ENCODE measurements around the gene RUNX3.

Gene RUNX3

DNA sequence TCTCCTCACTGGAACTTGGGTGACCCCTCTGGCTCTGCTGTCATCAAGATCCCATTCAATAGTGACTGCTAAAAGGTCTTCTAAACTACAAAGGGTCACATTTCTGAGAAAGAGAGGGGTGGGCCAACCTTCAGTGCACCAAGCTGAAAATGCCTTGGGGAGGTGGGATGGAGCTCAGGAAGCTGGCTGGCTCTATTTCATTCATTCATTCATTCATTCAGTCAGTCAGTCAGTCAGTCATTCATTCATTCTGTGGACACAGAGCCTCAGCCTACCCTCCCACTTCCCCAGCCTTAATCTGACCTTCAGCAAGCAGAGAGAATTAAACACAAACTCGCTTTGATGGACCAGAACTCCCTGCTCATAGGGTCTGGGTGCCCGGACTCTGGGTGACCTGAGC lies 11.7 kb downstream of the RUNX3 start:
- no peaks in the 10 kb centered on the region for H3K9me3 ChIP-seq
- H3K27ac ChIP-seq, result no peak overlapping the region
- H3K36me3 ChIP-seq, result peaks cover 0 to 10% (median 0%) of the 10 kb centered on the region in 3 donors
- no peak overlapping the region for H3K4me3 ChIP-seq
- peaks cover 0 to 25% (median 5%) of the 10 kb centered on the region in 4 donors for H3K4me1 ChIP-seq
- H3K27me3 ChIP-seq, result no peaks in the 10 kb centered on the region
- intact Hi-C loops (cut with DNase I; ENCODE audit: low total_unique reads), result no loop called here
- TF ChIP-seq, protein P1, sequence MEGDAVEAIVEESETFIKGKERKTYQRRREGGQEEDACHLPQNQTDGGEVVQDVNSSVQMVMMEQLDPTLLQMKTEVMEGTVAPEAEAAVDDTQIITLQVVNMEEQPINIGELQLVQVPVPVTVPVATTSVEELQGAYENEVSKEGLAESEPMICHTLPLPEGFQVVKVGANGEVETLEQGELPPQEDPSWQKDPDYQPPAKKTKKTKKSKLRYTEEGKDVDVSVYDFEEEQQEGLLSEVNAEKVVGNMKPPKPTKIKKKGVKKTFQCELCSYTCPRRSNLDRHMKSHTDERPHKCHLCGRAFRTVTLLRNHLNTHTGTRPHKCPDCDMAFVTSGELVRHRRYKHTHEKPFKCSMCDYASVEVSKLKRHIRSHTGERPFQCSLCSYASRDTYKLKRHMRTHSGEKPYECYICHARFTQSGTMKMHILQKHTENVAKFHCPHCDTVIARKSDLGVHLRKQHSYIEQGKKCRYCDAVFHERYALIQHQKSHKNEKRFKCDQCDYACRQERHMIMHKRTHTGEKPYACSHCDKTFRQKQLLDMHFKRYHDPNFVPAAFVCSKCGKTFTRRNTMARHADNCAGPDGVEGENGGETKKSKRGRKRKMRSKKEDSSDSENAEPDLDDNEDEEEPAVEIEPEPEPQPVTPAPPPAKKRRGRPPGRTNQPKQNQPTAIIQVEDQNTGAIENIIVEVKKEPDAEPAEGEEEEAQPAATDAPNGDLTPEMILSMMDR (IDR thresholded peaks at IDR 0.05), result no peak
- no peak for DNase-seq

DNA sequence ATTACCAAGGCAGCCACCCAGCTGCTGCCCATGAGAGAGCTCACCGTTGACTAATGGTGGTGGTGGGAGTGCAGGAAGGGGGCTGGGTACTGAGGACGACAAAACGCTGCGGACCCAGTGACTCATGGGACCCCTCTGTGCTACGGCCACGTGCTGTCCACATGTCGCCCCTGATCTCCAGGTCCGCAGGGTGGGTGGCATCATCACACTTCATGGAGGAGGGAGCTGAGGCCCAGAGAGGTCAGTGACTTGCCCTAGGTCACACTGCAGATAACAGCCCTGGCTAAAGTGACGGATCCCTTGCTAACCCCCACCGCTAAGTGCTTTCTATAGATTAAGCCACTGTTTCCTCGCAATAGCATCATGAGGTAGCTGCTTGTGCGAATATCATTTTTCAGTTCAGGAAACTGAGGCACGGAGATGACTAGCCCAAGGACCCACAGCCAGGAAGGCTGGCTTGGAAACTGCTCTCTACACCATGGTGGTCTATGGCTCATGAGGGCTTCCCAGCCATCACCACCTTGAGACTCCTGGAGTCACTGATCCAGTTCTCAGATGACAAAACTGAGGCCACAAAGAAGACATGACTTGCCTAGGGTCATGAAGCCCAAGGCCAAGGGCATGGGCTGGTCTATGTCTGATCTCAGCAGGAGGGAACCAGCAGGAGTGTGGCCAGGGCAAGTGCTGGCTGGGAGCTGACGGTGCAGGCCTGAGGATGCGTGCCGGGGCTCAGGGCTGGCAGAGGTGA lies 12.6 kb downstream of the RUNX3 start:
- H3K27ac ChIP-seq, result no peak overlapping the region
- H3K4me1 ChIP-seq, result peaks cover 0 to 25% (median 7%) of the 10 kb centered on the region in 4 donors
- H3K27me3 ChIP-seq, result no peaks in the 10 kb centered on the region
- peaks cover 0 to 10% (median 0%) of the 10 kb centered on the region in 3 donors for H3K36me3 ChIP-seq
- no peaks in the 10 kb centered on the region for H3K9me3 ChIP-seq
- intact Hi-C loops (cut with DNase I; ENCODE audit: low total_unique reads), result no loop called here
- H3K4me3 ChIP-seq, result no peak overlapping the region
- no peak for DNase-seq
- TF ChIP-seq, protein P1 (IDR thresholded peaks at IDR 0.05), result no peak

DNA sequence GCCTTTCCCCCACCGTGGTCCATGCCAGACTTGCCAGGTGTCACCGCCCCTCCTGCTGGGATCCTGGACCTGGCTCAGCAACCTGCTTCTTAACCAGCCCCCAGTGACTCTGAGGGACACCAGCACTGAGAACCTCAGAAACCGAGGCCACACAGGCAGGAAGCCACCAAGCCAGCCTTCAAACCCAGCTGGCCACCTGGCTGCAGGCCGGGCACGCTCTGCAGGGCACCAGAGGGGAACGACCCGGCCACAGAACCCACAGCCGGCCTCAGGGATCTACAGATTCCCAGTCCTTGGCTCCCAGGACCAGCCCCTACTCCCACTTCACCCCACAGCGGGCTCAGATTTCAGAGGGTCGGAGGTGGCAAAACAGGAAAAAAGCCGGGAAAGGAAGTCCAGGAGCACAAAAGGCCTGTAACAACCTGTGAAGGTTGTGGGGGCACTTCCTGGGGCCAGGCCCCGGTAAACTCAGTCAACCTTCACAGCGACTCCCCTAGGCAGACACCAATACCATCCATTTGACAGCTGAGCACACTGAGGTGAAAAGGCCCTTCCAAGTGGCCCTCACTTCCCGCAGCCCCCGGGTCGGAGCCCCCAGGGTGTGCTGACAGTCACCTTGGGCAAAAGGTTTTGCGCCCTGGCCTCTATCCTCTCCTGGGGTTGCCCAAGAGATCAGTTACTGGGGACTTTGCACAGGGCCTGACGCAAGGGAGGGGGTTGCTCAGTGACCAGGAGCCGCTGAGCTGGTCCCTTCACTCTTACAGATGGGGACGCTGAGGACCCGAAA lies 14.1 kb downstream of the RUNX3 start:
- intact Hi-C loops (cut with DNase I; ENCODE audit: low total_unique reads), result no loop called here
- Histone ChIP-seq H3K27ac (no peak overlapping the region), H3K4me3 (no peak overlapping the region), H3K4me1 (peaks cover 0 to 36% (median 7%) of the 10 kb centered on the region in 4 donors), H3K36me3 (peaks cover 0 to 10% (median 0%) of the 10 kb centered on the region in 3 donors), H3K9me3 (no peaks in the 10 kb centered on the region), H3K27me3 (no peaks in the 10 kb centered on the region)
- TF ChIP-seq, protein P1 (IDR thresholded peaks at IDR 0.05), result no peak
- DNase-seq, result no peak

DNA sequence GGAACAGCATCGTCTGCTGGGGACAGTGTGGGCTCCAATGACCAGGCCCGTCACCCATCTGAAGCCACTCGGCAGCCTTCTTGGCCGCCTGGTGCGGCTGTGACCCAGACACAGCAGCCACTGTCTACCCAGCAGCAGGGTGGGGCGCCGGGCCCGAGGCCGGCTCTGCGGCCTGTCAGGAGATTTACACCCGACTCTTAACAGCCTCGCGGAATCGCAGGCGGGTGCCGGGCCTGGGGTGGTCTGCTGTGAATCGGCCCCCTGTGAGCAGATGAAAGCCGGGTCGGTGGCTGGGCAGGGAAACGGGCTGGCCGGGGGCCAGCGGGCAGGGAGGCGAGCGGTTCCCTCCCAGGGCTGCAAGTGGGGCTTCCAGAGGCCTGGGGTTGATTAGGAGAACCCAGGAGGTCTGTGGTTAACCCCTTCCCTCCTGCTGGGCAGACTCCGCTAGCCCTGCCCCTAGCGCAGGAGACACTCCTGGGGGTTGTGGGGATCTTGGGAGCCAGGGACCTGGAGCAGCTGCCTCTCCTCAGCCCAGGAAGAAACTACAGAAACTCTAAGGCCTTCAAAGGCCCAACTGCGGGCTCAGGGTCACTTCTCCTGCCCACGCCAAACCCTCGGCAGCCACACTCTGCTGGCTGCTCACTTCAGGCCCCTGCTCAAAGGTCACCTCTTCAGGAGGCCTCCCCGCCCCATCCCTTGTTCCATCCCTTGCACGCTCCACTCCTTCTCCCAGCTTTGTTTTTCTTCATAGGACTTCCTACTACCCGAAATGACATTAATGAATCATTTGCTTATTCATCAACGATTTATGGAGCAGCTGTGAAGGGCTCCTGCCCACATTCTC lies 15.6 kb downstream of the RUNX3 start:
- no peak for DNase-seq

More for the DNA sequence above, 15.6 kb downstream of the RUNX3 start:
- H3K27me3 ChIP-seq, result no peaks in the 10 kb centered on the region
- H3K36me3 ChIP-seq, result peaks cover 0 to 10% (median 0%) of the 10 kb centered on the region in 3 donors
- intact Hi-C loops (cut with DNase I; ENCODE audit: low total_unique reads), result no loop called here
- no peak overlapping the region for H3K27ac ChIP-seq
- no peaks in the 10 kb centered on the region for H3K9me3 ChIP-seq
- no peak overlapping the region for H3K4me3 ChIP-seq
- H3K4me1 ChIP-seq, result peaks cover 0 to 25% (median 3%) of the 10 kb centered on the region in 4 donors
- TF ChIP-seq, protein P1 (IDR thresholded peaks at IDR 0.05), result no peak

Data from tibial artery (tissue), 4 donors.